ENCODE results near the gene ADAMTS6.

Gene ADAMTS6

DNA sequence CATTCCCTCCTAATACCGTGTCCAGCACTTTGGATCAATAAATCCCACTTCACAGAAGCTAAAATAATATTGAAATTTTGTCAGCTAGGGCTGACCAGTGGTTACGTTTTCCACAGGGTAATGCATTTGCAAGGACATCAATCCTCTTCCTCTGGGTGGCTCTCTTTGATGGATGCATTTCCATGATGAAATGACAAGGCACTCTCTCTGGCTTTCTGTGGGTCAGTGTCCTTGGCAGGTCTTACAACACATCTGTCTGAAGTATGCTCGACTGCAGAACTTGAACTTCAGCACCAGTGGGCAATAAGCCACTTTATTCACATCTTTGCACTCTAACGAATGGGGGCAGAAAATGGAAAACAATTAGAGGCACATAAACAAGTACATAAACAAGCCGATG lies 330.1 kb downstream of the ADAMTS6 start:
- no peak for DNase-seq (ENCODE audit: low read depth in 3 of 3, low spot score in 1 of 3)

- no peak for DNase-seq (ENCODE audit: low read depth in 3 of 3, low spot score in 1 of 3)
Measured at GRCh38 chr5:65150599-65151304, 331.0 kb downstream of the ADAMTS6 start.

GRCh38 chr5:65149827-65150226 lies 331.9 kb downstream of the ADAMTS6 start:
- no peak for DNase-seq (ENCODE audit: low read depth in 3 of 3, low spot score in 1 of 3)

- DNase-seq (ENCODE audit: low read depth in 3 of 3, low spot score in 1 of 3) = no peak
Measured at GRCh38 chr5:65144136-65144871, 337.4 kb downstream of the ADAMTS6 start.

DNA sequence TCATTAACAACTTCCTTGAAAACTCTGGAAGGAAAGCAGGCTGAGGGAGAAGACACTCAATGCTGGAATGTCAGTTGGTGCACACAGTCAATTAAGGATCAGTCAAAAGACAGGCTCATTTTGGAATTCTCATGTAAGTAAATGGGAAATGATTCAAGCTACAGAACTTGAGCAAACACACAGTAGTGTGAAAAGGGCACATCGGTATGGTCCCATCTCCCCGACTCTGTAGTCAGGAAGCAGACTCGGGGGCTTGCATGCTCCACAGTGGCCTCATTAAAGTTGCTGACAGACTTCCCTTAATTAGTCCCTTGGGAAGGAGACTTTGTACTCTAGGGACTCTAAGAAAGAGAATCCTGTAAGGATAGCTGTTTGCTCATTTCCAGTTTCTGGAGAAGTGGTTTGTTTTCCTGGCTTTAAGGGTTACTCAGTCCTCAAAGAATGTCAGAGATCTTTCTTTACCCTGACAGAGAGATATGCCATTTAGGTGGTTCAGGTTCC lies 339.2 kb downstream of the ADAMTS6 start:
- no peak for DNase-seq (ENCODE audit: low read depth in 3 of 3, low spot score in 1 of 3)

DNA sequence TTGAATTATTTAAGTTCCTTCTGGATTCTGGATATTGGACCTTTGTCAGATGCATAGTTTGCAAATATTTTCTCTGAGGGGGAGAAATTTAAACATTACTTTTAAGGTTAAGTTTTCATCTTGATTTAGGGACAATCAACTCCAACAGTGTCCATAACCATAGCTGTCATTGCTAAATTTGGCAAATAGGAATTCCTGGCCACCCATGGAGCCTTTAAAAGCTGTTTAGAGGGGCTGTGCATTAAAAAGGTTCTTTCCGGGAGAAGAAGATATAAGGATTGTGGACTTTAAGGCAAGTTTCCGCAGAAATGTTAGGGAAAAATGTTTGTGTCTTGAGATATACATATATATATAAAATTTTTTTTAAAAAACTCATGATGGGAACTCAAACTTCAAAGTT lies 339.7 kb downstream of the ADAMTS6 start:
- no peak for DNase-seq (ENCODE audit: low read depth in 3 of 3, low spot score in 1 of 3)

DNA sequence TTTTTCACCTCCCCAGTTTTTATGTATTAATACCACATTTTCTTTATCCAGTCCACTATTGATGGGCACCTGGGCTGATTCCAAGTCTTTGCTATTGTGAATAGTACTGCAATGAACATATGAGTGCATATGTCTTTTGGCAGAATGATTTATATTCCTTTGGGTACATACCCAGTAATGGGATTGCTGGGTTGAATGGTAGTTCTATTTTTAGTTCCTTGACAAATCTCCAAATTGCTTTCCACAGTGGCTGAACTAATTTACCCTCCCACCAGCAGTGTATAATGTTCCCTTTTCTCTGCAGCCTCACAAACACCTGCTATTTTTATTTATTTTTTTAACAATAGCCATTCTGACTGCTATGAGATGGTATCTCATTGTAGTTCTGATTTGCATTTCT lies 340.2 kb downstream of the ADAMTS6 start:
- no peak for DNase-seq (ENCODE audit: low read depth in 3 of 3, low spot score in 1 of 3)

GRCh38 chr5:65137631-65138030 lies 344.1 kb downstream of the ADAMTS6 start:
- no peak for DNase-seq (ENCODE audit: low read depth in 3 of 3, low spot score in 1 of 3)

DNA sequence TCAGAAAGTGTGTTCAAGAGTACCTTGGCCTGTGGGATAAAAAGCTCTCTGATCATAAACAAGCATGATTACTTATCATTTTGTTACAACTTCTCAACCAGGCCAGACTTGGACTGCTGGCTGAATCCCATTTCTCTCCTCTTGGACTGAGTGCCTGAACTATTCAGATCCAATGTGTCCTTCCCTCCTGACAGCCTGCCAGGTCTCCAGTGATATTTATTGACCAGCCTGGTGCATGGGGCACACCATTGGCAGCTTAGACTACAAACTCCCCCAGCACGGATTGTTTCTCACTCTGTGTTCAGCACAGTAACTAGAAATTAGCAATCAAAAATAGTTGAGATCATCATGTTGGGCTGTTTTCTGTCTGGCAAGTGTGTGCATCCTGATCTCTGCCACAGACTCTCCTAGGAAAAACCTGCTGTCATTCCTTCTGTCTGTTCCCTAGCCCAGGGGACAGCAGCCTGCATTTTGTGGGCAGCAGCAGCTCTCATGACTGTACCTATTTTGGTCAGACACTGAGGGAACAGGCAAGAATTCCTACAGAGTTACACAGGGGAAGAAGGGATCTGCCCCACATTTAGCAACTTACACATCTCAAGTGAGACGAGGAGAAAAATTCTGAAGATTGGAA lies 348.1 kb downstream of the ADAMTS6 start:
- DNase-seq (ENCODE audit: low read depth in 3 of 3, low spot score in 1 of 3) = no peak

DNA sequence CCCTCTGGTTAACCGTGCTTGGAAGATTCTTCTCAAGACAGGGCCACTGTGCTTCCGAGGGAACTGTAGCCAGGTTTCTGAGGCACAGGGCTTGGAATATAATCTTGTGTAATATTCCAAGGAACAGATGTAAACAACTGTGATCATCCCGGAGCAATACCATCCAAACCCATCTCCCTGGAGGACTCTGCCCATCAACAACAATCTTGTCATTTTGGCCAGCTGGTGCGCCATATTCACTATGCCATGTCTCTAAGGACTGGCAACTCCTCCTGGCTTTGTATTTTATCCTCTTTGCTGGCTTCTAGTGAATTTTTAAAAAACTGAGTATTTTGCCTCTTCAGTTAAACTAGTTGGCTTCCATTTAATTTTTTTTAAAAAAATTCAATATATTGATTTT lies 349.3 kb downstream of the ADAMTS6 start:
- DNase-seq (ENCODE audit: low read depth in 3 of 3, low spot score in 1 of 3) = no peak

- no peak for DNase-seq (ENCODE audit: low read depth in 3 of 3, low spot score in 1 of 3)
Measured at GRCh38 chr5:65128226-65128625, 353.5 kb downstream of the ADAMTS6 start.

GRCh38 chr5:65127161-65127901 lies 354.4 kb downstream of the ADAMTS6 start:
- no peak for DNase-seq (ENCODE audit: low read depth in 3 of 3, low spot score in 1 of 3)

DNA sequence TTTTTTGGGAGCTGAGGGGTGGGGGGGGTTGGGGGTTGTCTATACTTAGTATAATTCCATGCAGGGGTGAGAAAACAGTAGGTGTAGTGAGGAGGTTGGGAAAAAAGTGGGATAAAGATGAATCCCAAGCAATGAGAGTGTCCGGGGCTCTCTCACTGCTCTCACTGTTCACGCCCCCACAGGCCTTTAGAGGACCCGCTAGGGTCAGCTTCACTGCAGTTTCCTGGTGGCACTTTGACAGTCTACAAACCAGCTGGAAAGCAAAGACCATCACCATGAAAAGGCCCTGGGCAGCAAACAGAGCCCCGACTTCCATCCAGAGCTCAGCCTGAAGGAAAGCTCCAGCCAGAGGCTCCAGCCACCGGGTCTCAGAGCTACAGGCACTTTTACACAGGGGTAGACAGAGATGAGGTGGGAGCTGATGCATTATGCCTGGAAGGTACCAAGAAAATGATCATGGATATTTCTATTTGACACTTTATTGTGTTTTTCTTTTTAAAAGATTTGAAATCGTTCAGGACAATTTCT lies 355.1 kb downstream of the ADAMTS6 start:
- DNase-seq (ENCODE audit: low read depth in 3 of 3, low spot score in 1 of 3) = no peak

DNA sequence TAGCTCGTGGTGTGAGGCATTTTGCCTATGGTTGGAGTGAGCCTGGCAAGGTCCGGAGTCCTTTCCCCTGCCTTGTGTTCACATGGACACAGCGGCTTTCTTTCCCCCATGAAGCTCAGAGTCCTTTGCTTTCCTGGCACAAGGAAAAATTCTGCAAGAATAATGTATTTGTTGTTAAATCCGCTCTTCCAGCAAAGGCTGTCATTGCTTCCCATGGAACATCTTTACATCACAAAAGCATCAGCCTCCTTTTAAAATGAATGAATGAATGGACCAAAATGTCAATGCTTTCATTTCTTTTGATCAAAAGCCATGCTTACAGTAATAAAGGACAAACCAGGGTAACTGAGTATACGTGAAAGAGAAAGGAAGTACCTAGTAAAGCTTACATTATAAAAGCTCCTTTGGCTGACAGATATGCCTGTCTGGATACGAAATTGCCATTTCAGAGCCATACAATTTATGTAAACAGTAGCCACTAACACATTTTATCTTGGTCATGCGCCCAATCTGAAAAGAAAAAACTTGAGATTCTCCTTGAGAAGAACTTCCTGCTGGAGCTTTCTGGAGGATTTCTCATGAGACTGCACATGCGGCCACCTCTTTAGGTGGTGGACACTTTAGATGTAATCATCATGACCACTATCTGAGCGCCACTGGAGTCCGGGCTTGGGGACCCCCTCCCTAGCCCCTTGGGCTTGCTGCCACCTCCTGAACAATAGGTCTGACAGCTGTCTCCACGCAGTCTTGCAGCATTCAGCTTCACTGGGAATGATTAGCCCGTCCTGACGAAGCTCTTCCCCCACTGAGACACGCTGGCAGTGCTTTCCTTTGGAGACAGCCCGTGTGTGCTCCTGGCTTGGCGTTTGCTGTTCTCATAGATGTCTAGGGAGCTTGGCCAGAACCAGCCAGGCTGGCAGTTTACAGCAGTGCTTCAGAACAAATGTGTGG lies 355.9 kb downstream of the ADAMTS6 start:
- DNase-seq (ENCODE audit: low read depth in 3 of 3, low spot score in 1 of 3) = no peak

- DNase-seq (ENCODE audit: low read depth in 3 of 3, low spot score in 1 of 3) = no peak
Measured at GRCh38 chr5:65121880-65122436, 359.8 kb downstream of the ADAMTS6 start.

DNA sequence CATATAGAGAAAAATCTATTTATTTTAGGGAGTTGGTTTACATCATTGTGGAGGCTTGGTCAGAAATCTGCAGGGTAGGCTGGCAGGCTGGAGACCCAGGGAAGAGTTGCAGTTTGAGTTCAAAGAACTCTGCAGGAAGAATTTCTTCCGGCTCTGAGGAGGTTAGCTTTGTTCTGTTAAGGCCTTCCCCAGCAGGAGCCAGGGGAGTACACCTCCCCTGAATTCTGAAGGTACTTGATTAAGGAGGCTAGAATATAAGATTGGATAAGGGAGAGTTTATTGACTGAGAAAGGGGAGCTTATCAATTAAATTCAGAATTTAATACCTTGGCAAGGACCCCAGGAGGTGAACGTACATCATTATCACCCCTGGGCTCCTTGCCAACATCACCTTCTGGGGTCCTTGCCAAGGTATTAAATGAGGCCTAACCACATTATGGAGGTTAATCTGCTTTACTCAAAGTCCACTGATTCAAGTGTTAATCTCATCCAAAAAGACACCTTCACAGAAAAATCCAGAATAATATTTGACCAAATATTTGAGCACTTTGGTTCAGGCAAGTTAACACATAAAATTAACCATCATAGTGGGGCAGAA lies 361.3 kb downstream of the ADAMTS6 start:
- no peak for DNase-seq (ENCODE audit: low read depth in 3 of 3, low spot score in 1 of 3)

DNA sequence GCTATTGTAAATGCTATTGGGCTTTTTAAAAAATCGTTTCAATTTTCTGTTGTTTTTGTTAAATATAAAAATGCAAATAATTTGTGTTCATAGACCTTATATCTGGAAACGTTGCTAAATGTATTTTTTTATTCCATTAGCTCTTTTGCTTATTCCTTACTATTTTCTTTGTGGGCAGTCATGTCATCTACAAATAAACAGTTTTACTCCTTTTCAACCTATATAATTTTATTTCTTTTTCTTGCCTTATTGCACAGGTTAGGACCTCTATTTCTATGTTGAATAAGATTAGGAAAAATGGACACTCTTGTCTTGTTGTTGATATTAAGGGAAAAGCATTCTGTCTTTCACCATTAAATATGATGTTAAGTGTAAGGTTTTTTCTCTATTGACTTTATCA lies 364.2 kb downstream of the ADAMTS6 start:
- no peak for DNase-seq (ENCODE audit: low read depth in 3 of 3, low spot score in 1 of 3)

- DNase-seq (ENCODE audit: low read depth in 3 of 3, low spot score in 1 of 3) = no peak
Measured at GRCh38 chr5:65113771-65114170, 367.9 kb downstream of the ADAMTS6 start.

GRCh38 chr5:65111961-65112658 lies 369.6 kb downstream of the ADAMTS6 start:
- no peak for DNase-seq (ENCODE audit: low read depth in 3 of 3, low spot score in 1 of 3)

All from stimulated activated CD4-positive, alpha-beta T cell treated with anti-CD3 and anti-CD28 coated beads, TNF-alpha, amount 100 ng/mL, for 1 hour (primary cell).